Endothelial cell of umbilical vein (primary cell): ENCODE data around the gene PNPO. TPM values are rescaled to one million over a fixed set of nuclear protein-coding genes. Genes with fewer than 3 reads are reported as not detected.

Experiments used
- BruUV-seq: library from RNA; stranded (reverse); fragments of 400-500 nt; replicated peaks from 2 replicates; lab custom pipeline; 2021; lab: Mats Ljungman, UMichigan
- CTCF ChIA-PET: fragments of 300-600, 350-600 bp; sonication (Branson Sonifier 250); formaldehyde crosslinking; loops from one replicate; lab custom pipeline; 2021; ENCODE audit warnings: antibody characterized with exemption, inconsistent platforms; lab: Charles Lee
- POLR2A ChIA-PET: fragments of 300-600, 350-600 bp; sonication (Branson Sonifier 250); formaldehyde crosslinking; loops from one replicate; lab custom pipeline; 2021; ENCODE audit warnings: antibody characterized with exemption, inconsistent platforms; lab: Charles Lee
- DNase-seq: peaks from one replicate; pipeline ENCODE4 v3.0.0-alpha.2; 2011; ENCODE audit warnings: low read depth, low spot score
- FAIRE-seq: peaks from 2 replicates; lab custom pipeline; 2011; peaks lifted over from hg19 to GRCh38; lab: Jason Lieb, UNC
- H2AFZ ChIP-seq: 2 replicates; pipeline ENCODE4 v1.6.0; 2012; ENCODE audit warnings: low read depth, low read length, control low read depth, inconsistent platforms
- H3K27ac ChIP-seq: 2 replicates; pipeline ENCODE4 v1.5.1; 2011; ENCODE audit warnings: low read depth, mild to moderate bottlenecking, control low read depth, low read length, moderate library complexity; ENCODE audit not compliant: insufficient read depth
- H3K27me3 ChIP-seq, 2 experiments: 2 replicates each; pipeline versions ENCODE4 v1.6.0 to v1.6.1; 2011; ENCODE audit warnings: low read length in 2 of 2, mixed read lengths in 1 of 2; ENCODE audit not compliant: control insufficient read depth in 2 of 2, insufficient read depth in 2 of 2
- H3K36me3 ChIP-seq, 2 experiments: 2 replicates in 1 of 2; 3 replicates in 1 of 2; pipeline ENCODE4 v1.5.1; 2011; ENCODE audit warnings: low read length in 2 of 2, mild to moderate bottlenecking in 1 of 2, moderate library complexity in 1 of 2; ENCODE audit not compliant: control insufficient read depth in 2 of 2, insufficient read depth in 2 of 2; ENCODE audit errors: extremely low read depth in 1 of 2
- H3K4me1 ChIP-seq: 3 replicates; pipeline ENCODE4 v1.5.1; 2011; ENCODE audit warnings: mild to moderate bottlenecking, low read length; ENCODE audit not compliant: control insufficient read depth, insufficient read depth; ENCODE audit errors: extremely low read depth
- H3K4me2 ChIP-seq: 2 replicates; pipeline ENCODE4 v1.6.1; 2011; ENCODE audit warnings: low read length, control low read depth, mixed read lengths; ENCODE audit not compliant: insufficient read depth
- H3K4me3 ChIP-seq, 3 experiments: fragments of 200-600 bp in 1 of 3; sonication (generic), shearing (Covaris generic) in 1 of 3; replicated peaks in 1 of 3; 2 replicates each; pipeline ENCODE4 v1.5.1; 2011 to 2016; ENCODE audit warnings: control low read depth in 3 of 3, low read length in 3 of 3, mild to moderate bottlenecking in 2 of 3, inconsistent platforms in 1 of 3, low read depth in 1 of 3, moderate library complexity in 1 of 3; ENCODE audit not compliant: insufficient read depth in 1 of 3
- H3K79me2 ChIP-seq: 2 replicates; pipeline ENCODE4 v1.6.0; 2012; ENCODE audit warnings: low read length, inconsistent platforms; ENCODE audit not compliant: control insufficient read depth, insufficient read depth
- H3K9ac ChIP-seq: replicated peaks from 2 replicates; pipeline ENCODE3; 2011; ENCODE audit warnings: low read length, control low read depth; ENCODE audit not compliant: insufficient read depth; ENCODE audit errors: extremely low read depth
- H3K9me1 ChIP-seq: replicated peaks from 3 replicates; pipeline ENCODE4 v1.6.0; 2011; ENCODE audit warnings: mild to moderate bottlenecking, low read length; ENCODE audit not compliant: control insufficient read depth, insufficient read depth; ENCODE audit errors: extremely low read depth
- H3K9me3 ChIP-seq: replicated peaks from 2 replicates; pipeline ENCODE4 v1.5.1; 2012; ENCODE audit warnings: low read length, inconsistent platforms; ENCODE audit not compliant: control insufficient read depth, insufficient read depth
- H4K20me1 ChIP-seq: replicated peaks from 2 replicates; pipeline ENCODE3; 2011; ENCODE audit warnings: mild to moderate bottlenecking, low read length; ENCODE audit not compliant: control insufficient read depth, insufficient read depth; ENCODE audit errors: extremely low read depth
- CTCF ChIP-seq, 2 donors: IDR thresholded peaks; 1 replicate in 1 of 2; 2 replicates in 1 of 2; pipeline ENCODE4 v1.5.1; 2011; ENCODE audit warnings: low read length in 2 of 2, mild to moderate bottlenecking in 2 of 2, moderate library complexity in 2 of 2, control low read depth in 1 of 2, inconsistent platforms in 1 of 2, low read depth in 1 of 2; ENCODE audit not compliant: insufficient read depth in 1 of 2; ENCODE audit errors: extremely low read depth in 1 of 2
- EZH2 ChIP-seq: IDR thresholded peaks from 2 replicates; pipeline ENCODE4 v1.6.1; 2012; ENCODE audit warnings: borderline replicate concordance, low read depth, mild to moderate bottlenecking, moderate library complexity, low read length, inconsistent platforms; ENCODE audit not compliant: severe bottlenecking
- FOS ChIP-seq: IDR thresholded peaks from 2 replicates; pipeline ENCODE4 v1.6.1; 2011; ENCODE audit warnings: mild to moderate bottlenecking, low read length, moderate library complexity, borderline replicate concordance; ENCODE audit not compliant: insufficient read depth
- GATA2 ChIP-seq: IDR thresholded peaks from 2 replicates; pipeline ENCODE4 v1.7.0; 2011; ENCODE audit warnings: low read depth, mild to moderate bottlenecking, moderate library complexity, mixed read lengths, low read length; ENCODE audit not compliant: insufficient read length, insufficient read depth
- JUN ChIP-seq: IDR thresholded peaks from 2 replicates; pipeline ENCODE4 v1.6.1; 2011; ENCODE audit warnings: borderline replicate concordance, low read depth; ENCODE audit not compliant: insufficient read length, insufficient read depth
- MYC ChIP-seq: IDR thresholded peaks from one replicate; pipeline ENCODE4 v1.6.1; 2011; ENCODE audit warnings: mild to moderate bottlenecking, low read depth, low read length
- POLR2A ChIP-seq: IDR thresholded peaks from 2 replicates; pipeline ENCODE4 v1.6.1; 2012; ENCODE audit warnings: low read depth, mild to moderate bottlenecking, control low read depth, low read length
- POLR2AphosphoS5 ChIP-seq: IDR thresholded peaks from 2 replicates; pipeline ENCODE4 v1.6.1; 2012; ENCODE audit warnings: low read depth, mild to moderate bottlenecking, control low read depth, low read length, moderate library complexity; ENCODE audit not compliant: insufficient read depth
- dilution Hi-C: fragments of 300-500 bp; cut with MboI; formaldehyde crosslinking; loops from one replicate; pipeline ENCODE4 v1.15.0; 2019; ENCODE audit warnings: low sequenced_read_pairs; ENCODE audit not compliant: extremely low pct_ligation_motif_present
- intact Hi-C: fragments of 100-400 bp; cut with micrococcal nuclease; formaldehyde crosslinking; loops from one replicate; pipeline ENCODE4 v1.10.0; 2022
- polyA plus RNA-seq, 4 experiments: library from polyadenylated mRNA; depleted of rRNA in 3 of 4; stranded (reverse) in 3 of 4; unstranded in 1 of 4; fragments of >200 nt; gene quantifications; 2 replicates each; pipeline versions ENCODE4 v1.2.1 to v1.2.3, GENCODE V29; 2011 to 2012; ENCODE audit warnings: missing spikeins in 1 of 4
- total RNA-seq: library from RNA; stranded (reverse); gene quantifications from 2 replicates; pipeline ENCODE4 v1.2.3, GENCODE V29; 2021
- TF ChIP-seq, protein P1 (sequence below): IDR thresholded peaks from 2 replicates; pipeline ENCODE4 v1.6.1; 2011; ENCODE audit not compliant: insufficient read depth, insufficient read length

PNPO gene
- total and polyA plus RNA-seq, 2 donors (not counting 3 experiments of a cell fraction or from before 2014, with no cell fraction given) = 19.7 to 22.0 TPM

GRCh38 chr17:47967607-47968252 is 26.4 kb downstream of the PNPO start:
- H3K4me2 ChIP-seq = no peak overlapping the region
- H3K27me3 ChIP-seq = no peaks in the 10 kb centered on the region
- POLR2A ChIA-PET = no interaction called here
- DNase-seq = no peak
- CTCF ChIA-PET = interaction anchor here (1.1 to 5.2 kb wide), 4 partner anchors 13 to 26 kb away, joined by 3 to 64 read pairs (median 8); no protein-coding TSS in a partner anchor
- peak overlapping the region; percentile 69 for H2AFZ ChIP-seq
- dilution Hi-C loops = no loop called here
- TF ChIP-seq FOS (peak; percentile 58), CTCF (IDR thresholded peaks at IDR 0.05; ENCODE audit: extremely low read depth in 1 of 2, insufficient read depth in 1 of 2, low read depth in 1 of 2, low read length in 2 of 2) (no peak)
- no peak overlapping the region for H3K9ac ChIP-seq
- H3K27ac ChIP-seq = no peak overlapping the region
- no peaks in the 10 kb centered on the region for H3K79me2 ChIP-seq
- H3K4me1 ChIP-seq = peaks cover 6% of the 10 kb centered on the region
- BruUV-seq = no TSS peak
- H3K9me1 ChIP-seq = no peaks in the 10 kb centered on the region
- no peaks in the 10 kb centered on the region for H4K20me1 ChIP-seq
- intact Hi-C loops = no loop called here
- no peaks in the 10 kb centered on the region for H3K36me3 ChIP-seq
- FAIRE-seq = no peak
- no peak overlapping the region for H3K4me3 ChIP-seq
- no peaks in the 10 kb centered on the region for H3K9me3 ChIP-seq

DNA sequence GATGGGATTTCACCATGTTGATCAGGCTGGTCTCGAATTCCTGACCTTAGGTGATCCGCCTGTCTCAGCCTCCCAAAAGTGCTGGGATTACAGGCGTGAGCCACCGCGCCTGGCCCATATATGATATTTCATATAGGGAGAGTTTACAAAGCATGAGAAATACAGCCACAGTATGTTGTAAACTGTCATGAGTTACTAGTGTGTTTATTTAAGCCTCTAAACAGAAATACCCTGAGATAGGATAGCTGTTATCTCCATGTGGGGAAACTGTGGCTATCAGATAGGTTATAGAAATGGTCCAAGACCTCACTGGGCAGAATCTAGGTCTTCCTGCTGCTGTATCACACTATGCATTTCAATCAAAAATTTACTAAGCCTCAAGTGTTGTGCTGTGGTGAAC is 27.5 kb downstream of the PNPO start:
- DNase-seq = no peak

More for the DNA sequence above, 27.5 kb downstream of the PNPO start:
- no peak overlapping the region for H2AFZ ChIP-seq
- no peak overlapping the region for H3K4me3 ChIP-seq
- H3K9me1 ChIP-seq = no peaks in the 10 kb centered on the region
- H3K36me3 ChIP-seq = peaks cover 0 to 2% of the 10 kb centered on the region in 2 experiments
- no peaks in the 10 kb centered on the region for H3K79me2 ChIP-seq
- H3K27ac ChIP-seq = no peak overlapping the region
- no peak for FAIRE-seq
- intact Hi-C loops = no loop called here
- BruUV-seq = no TSS peak
- ChIA-PET CTCF (interaction anchor here (1.0 to 15.7 kb wide), 6 partner anchors 10 to 79 kb away, joined by 3 to 469 read pairs (median 23); partner anchors contain the start of gene PRR15L), POLR2A (no interaction called here)
- TF ChIP-seq EZH2 = no peak
- TF ChIP-seq POLR2A = no peak
- TF ChIP-seq FOS = no peak
- no peak for TF ChIP-seq JUN
- no peak for TF ChIP-seq CTCF (IDR thresholded peaks at IDR 0.05; ENCODE audit: extremely low read depth in 1 of 2, insufficient read depth in 1 of 2, low read depth in 1 of 2, low read length in 2 of 2)
- TF ChIP-seq MYC = no peak
- no peak for TF ChIP-seq POLR2AphosphoS5
- TF ChIP-seq GATA2 = no peak
- TF ChIP-seq, protein P1, sequence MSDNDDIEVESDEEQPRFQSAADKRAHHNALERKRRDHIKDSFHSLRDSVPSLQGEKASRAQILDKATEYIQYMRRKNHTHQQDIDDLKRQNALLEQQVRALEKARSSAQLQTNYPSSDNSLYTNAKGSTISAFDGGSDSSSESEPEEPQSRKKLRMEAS = no peak
- no peaks in the 10 kb centered on the region for H3K27me3 ChIP-seq
- no peak overlapping the region for H3K4me2 ChIP-seq
- no peak overlapping the region for H3K9ac ChIP-seq
- H3K9me3 ChIP-seq = no peaks in the 10 kb centered on the region
- H4K20me1 ChIP-seq = no peaks in the 10 kb centered on the region
- H3K4me1 ChIP-seq = peaks cover 6% of the 10 kb centered on the region
- dilution Hi-C loops = no loop called here
